ENCODE measurements around the gene SKA2.
"Not testable (repeated sequence)": the region's sequence is repeated elsewhere in the genome, so short reads cannot be mapped to it uniquely, and the experiment has no call there.

SKA2 gene

GRCh38 chr17:59154721-59155438, at the start of gene SKA2:
SKA2 (minus strand) TSS chr17:59155186; CDS start chr17:59155163, 23 bp downstream.
- no peak for DNase-seq (ENCODE audit: low read depth)

GRCh38 chr17:59202320-59202719, 47.3 kb upstream of the SKA2 start:
- DNase-seq (ENCODE audit: low read depth), result no peak

- no peak for DNase-seq (ENCODE audit: low read depth)
Measured at GRCh38 chr17:59199398-59199797, 44.4 kb upstream of the SKA2 start.

GRCh38 chr17:59193336-59193862, 38.4 kb upstream of the SKA2 start:
- no peak for DNase-seq (ENCODE audit: low read depth)

- DNase-seq (ENCODE audit: low read depth), result no peak
Measured at GRCh38 chr17:59190806-59191205, 35.8 kb upstream of the SKA2 start.

GRCh38 chr17:59186850-59187249, 31.9 kb upstream of the SKA2 start:
- no peak for DNase-seq (ENCODE audit: low read depth)

- no peak for DNase-seq (ENCODE audit: low read depth)
Measured at GRCh38 chr17:59185997-59186396, 31.0 kb upstream of the SKA2 start.

GRCh38 chr17:59181481-59181880, 26.5 kb upstream of the SKA2 start:
- DNase-seq (ENCODE audit: low read depth), result no peak

- no peak for DNase-seq (ENCODE audit: low read depth)
Measured at GRCh38 chr17:59180626-59181025, 25.6 kb upstream of the SKA2 start.

GRCh38 chr17:59179601-59180000, 24.6 kb upstream of the SKA2 start:
- DNase-seq (ENCODE audit: low read depth), result not testable (repeated sequence)

GRCh38 chr17:59178266-59178985, 23.4 kb upstream of the SKA2 start:
- no peak for DNase-seq (ENCODE audit: low read depth)

GRCh38 chr17:59175076-59175475, 20.1 kb upstream of the SKA2 start:
- no peak for DNase-seq (ENCODE audit: low read depth)

- DNase-seq (ENCODE audit: low read depth), result no peak
Measured at GRCh38 chr17:59174671-59175070, 19.7 kb upstream of the SKA2 start.

- DNase-seq (ENCODE audit: low read depth), result no peak
Measured at GRCh38 chr17:59172436-59173004, 17.5 kb upstream of the SKA2 start.

- DNase-seq (ENCODE audit: low read depth), result no peak
Measured at GRCh38 chr17:59167571-59168001, 12.6 kb upstream of the SKA2 start.

GRCh38 chr17:59165933-59166342, 11.0 kb upstream of the SKA2 start:
- DNase-seq (ENCODE audit: low read depth), result no peak

- DNase-seq (ENCODE audit: low read depth), result no peak
Measured at GRCh38 chr17:59161477-59161876, 6.5 kb upstream of the SKA2 start.

GRCh38 chr17:59160157-59161025, 5.4 kb upstream of the SKA2 start:
- no peak for DNase-seq (ENCODE audit: low read depth)

- peak; percentile 99 for DNase-seq (ENCODE audit: low read depth)
Measured at GRCh38 chr17:59155439-59156177, 622 bp upstream of the SKA2 start, which contains the start of gene PRR11. PRR11 (plus strand) TSS chr17:59155746; CDS start chr17:59169753, 14,007 bp downstream.

- no peak for DNase-seq (ENCODE audit: low read depth)
Measured at GRCh38 chr17:59154292-59154720, 680 bp downstream of the SKA2 start.

GRCh38 chr17:59152925-59153324, 2.1 kb downstream of the SKA2 start:
- no peak for DNase-seq (ENCODE audit: low read depth)

Measured in CMK (cell line).